ENCODE measurements around the gene HMCN1. TPM values are rescaled to one million over a fixed set of nuclear protein-coding genes. Genes with fewer than 3 reads are reported as not detected.

HMCN1 gene
- total and polyA plus RNA-seq, 4 donors: 10.6 to 20.0 (median 16.8) TPM

DNA sequence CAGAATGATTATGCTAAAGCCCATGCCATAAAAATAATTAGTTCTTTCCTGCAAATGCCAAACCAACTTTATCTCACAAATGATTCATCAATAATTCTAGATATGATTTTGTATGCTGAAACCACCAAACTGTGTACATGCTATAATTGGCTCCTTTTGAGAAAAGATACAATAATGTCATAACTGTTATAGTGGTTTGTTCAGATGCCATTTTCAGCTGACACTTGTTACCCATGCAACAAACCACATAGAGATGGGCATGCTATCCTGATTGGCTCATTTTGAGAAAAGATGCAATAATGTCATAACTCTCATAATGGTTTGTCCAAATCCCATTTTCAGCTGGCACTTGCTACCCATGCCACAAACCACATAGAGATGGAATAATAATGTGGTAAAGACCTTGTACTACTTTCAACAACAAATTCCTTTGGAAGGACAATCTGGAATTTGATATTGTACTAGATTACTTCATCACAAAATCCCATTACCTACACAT lies 357.1 kb downstream of the HMCN1 start:
- DNase-seq (ENCODE audit: low read depth in 4 of 6, low spot score in 6 of 6): no peak
- no peaks in the 10 kb centered on the region for H3K27me3 ChIP-seq (ENCODE audit: control insufficient read depth, insufficient read depth, low read length)
- no peaks in the 10 kb centered on the region for H3K4me1 ChIP-seq (ENCODE audit: control insufficient read depth, insufficient read depth, low read length)
- H3K9me3 ChIP-seq (ENCODE audit: control insufficient read depth, insufficient read depth, low read length): no peaks in the 10 kb centered on the region
- no peak overlapping the region for H3K27ac ChIP-seq (ENCODE audit: low read depth, low read length)
- H3K4me3 ChIP-seq (ENCODE audit: low read depth, low read length): no peak overlapping the region
- no peaks in the 10 kb centered on the region for H3K36me3 ChIP-seq (ENCODE audit: control insufficient read depth, insufficient read depth, low read length)

DNA sequence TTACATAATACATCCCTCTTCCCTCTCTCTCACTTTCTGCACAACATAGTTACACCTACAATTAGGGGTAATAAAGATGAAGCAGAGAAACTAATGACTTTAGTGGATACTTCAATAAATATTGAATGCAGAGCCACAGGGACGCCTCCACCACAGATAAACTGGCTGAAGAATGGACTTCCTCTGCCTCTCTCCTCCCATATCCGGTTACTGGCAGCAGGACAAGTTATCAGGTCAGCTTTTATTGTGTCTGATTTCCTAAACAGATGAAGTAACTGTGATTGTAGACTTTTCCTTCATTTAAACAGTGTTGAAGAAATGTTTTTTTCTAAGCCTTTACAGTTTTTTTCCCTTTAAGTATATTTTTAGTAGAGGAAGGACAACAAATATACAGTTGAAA lies 359.2 kb downstream of the HMCN1 start:
- DNase-seq (ENCODE audit: low read depth in 4 of 6, low spot score in 6 of 6): no peak
- Histone ChIP-seq H3K9me3 (ENCODE audit: control insufficient read depth, insufficient read depth, low read length) (no peaks in the 10 kb centered on the region), H3K4me1 (ENCODE audit: control insufficient read depth, insufficient read depth, low read length) (no peaks in the 10 kb centered on the region), H3K36me3 (ENCODE audit: control insufficient read depth, insufficient read depth, low read length) (no peaks in the 10 kb centered on the region), H3K4me3 (ENCODE audit: low read depth, low read length) (no peak overlapping the region), H3K27me3 (ENCODE audit: control insufficient read depth, insufficient read depth, low read length) (no peaks in the 10 kb centered on the region), H3K27ac (ENCODE audit: low read depth, low read length) (no peak overlapping the region)
- no CpG with 5 or more reads among the region's 2 CpGs for WGBS (ENCODE audit: insufficient coverage)

DNA sequence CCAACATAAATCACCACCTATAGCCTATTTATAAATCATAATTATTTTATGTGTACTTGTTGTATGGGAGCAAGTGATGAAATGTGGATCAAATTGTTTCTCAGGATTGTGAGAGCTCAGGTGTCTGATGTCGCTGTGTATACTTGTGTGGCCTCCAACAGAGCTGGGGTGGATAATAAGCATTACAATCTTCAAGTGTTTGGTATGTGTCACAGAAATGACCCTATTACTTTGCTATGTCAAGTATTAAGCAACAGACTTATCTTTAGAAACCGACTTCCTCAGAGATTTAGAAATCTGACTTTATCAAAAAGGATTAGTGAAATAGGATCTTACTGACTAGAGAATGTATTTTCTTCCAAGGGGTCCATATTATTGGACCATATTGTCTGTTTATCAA lies 360.0 kb downstream of the HMCN1 start:
- no peaks in the 10 kb centered on the region for H3K9me3 ChIP-seq (ENCODE audit: control insufficient read depth, insufficient read depth, low read length)
- no peak overlapping the region for H3K4me3 ChIP-seq (ENCODE audit: low read depth, low read length)
- no peak overlapping the region for H3K27ac ChIP-seq (ENCODE audit: low read depth, low read length)
- H3K36me3 ChIP-seq (ENCODE audit: control insufficient read depth, insufficient read depth, low read length): no peaks in the 10 kb centered on the region
- WGBS (ENCODE audit: insufficient coverage): 100% methylated on average over 1 of the region's 2 CpGs
- H3K27me3 ChIP-seq (ENCODE audit: control insufficient read depth, insufficient read depth, low read length): no peaks in the 10 kb centered on the region
- DNase-seq (ENCODE audit: low read depth in 4 of 6, low spot score in 6 of 6): no peak
- H3K4me1 ChIP-seq (ENCODE audit: control insufficient read depth, insufficient read depth, low read length): no peaks in the 10 kb centered on the region

- H3K4me1 ChIP-seq (ENCODE audit: control insufficient read depth, insufficient read depth, low read length): no peaks in the 10 kb centered on the region
- WGBS (ENCODE audit: insufficient coverage): no CpG with 5 or more reads among the region's 4 CpGs
- no peak overlapping the region for H3K4me3 ChIP-seq (ENCODE audit: low read depth, low read length)
- H3K27me3 ChIP-seq (ENCODE audit: control insufficient read depth, insufficient read depth, low read length): no peaks in the 10 kb centered on the region
- H3K9me3 ChIP-seq (ENCODE audit: control insufficient read depth, insufficient read depth, low read length): no peaks in the 10 kb centered on the region
- no peak overlapping the region for H3K27ac ChIP-seq (ENCODE audit: low read depth, low read length)
- no peaks in the 10 kb centered on the region for H3K36me3 ChIP-seq (ENCODE audit: control insufficient read depth, insufficient read depth, low read length)
- DNase-seq (ENCODE audit: low read depth in 4 of 6, low spot score in 6 of 6): peak in 1 of 6 donors; percentile 68
Measured at GRCh38 chr1:186099336-186100104, 365.3 kb downstream of the HMCN1 start.

- Histone ChIP-seq H3K4me3 (ENCODE audit: low read depth, low read length) (no peak overlapping the region), H3K27me3 (ENCODE audit: control insufficient read depth, insufficient read depth, low read length) (no peaks in the 10 kb centered on the region), H3K36me3 (ENCODE audit: control insufficient read depth, insufficient read depth, low read length) (no peaks in the 10 kb centered on the region), H3K4me1 (ENCODE audit: control insufficient read depth, insufficient read depth, low read length) (no peaks in the 10 kb centered on the region), H3K9me3 (ENCODE audit: control insufficient read depth, insufficient read depth, low read length) (no peaks in the 10 kb centered on the region), H3K27ac (ENCODE audit: low read depth, low read length) (no peak overlapping the region)
- WGBS (ENCODE audit: insufficient coverage): no CpG with 5 or more reads among the region's 1 CpG
- DNase-seq (ENCODE audit: low read depth in 4 of 6, low spot score in 6 of 6): no peak
Measured at GRCh38 chr1:186102107-186102506, 367.9 kb downstream of the HMCN1 start.

DNA sequence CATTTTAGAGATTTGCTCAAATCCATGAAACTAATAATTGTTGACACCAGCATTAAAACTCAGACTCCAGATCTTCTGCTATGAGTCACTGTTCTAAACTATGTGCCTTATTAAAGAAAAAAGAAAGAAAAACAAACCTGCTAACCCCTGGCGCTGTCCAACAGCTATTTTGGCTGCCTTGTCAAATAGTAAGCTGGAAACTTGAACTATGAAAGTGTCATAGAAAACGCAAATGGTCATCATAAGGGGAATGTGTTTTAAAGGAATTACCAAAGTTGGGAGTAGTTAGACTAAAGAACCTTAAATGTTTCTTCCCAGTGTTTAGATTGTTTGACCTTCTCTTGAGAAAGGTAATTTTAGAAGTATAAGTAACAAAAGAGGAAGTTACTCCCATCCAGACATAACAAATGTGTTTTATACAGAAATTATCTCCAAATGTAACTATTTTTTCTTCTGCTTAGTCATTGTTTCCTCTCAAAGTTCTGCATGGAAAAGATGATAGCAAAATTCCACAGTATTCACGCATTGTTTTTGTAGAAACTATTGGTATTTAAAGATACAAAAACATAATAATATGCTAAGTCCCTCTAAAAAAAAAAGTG lies 368.5 kb downstream of the HMCN1 start:
- Histone ChIP-seq H3K9me3 (ENCODE audit: control insufficient read depth, insufficient read depth, low read length) (no peaks in the 10 kb centered on the region), H3K4me3 (ENCODE audit: low read depth, low read length) (no peak overlapping the region), H3K27ac (ENCODE audit: low read depth, low read length) (no peak overlapping the region), H3K36me3 (ENCODE audit: control insufficient read depth, insufficient read depth, low read length) (no peaks in the 10 kb centered on the region), H3K4me1 (ENCODE audit: control insufficient read depth, insufficient read depth, low read length) (no peaks in the 10 kb centered on the region), H3K27me3 (ENCODE audit: control insufficient read depth, insufficient read depth, low read length) (no peaks in the 10 kb centered on the region)
- DNase-seq (ENCODE audit: low read depth in 4 of 6, low spot score in 6 of 6): peak in 1 of 6 donors; percentile 17
- WGBS (ENCODE audit: insufficient coverage): 92% methylated on average over 2 of the region's 3 CpGs

- WGBS (ENCODE audit: insufficient coverage): no CpG with 5 or more reads among the region's 1 CpG
- no peaks in the 10 kb centered on the region for H3K27me3 ChIP-seq (ENCODE audit: control insufficient read depth, insufficient read depth, low read length)
- H3K36me3 ChIP-seq (ENCODE audit: control insufficient read depth, insufficient read depth, low read length): no peaks in the 10 kb centered on the region
- no peaks in the 10 kb centered on the region for H3K9me3 ChIP-seq (ENCODE audit: control insufficient read depth, insufficient read depth, low read length)
- no peak overlapping the region for H3K4me3 ChIP-seq (ENCODE audit: low read depth, low read length)
- no peak for DNase-seq (ENCODE audit: low read depth in 4 of 6, low spot score in 6 of 6)
- no peak overlapping the region for H3K27ac ChIP-seq (ENCODE audit: low read depth, low read length)
- H3K4me1 ChIP-seq (ENCODE audit: control insufficient read depth, insufficient read depth, low read length): no peaks in the 10 kb centered on the region
Measured at GRCh38 chr1:186104459-186104858, 370.3 kb downstream of the HMCN1 start.

DNA sequence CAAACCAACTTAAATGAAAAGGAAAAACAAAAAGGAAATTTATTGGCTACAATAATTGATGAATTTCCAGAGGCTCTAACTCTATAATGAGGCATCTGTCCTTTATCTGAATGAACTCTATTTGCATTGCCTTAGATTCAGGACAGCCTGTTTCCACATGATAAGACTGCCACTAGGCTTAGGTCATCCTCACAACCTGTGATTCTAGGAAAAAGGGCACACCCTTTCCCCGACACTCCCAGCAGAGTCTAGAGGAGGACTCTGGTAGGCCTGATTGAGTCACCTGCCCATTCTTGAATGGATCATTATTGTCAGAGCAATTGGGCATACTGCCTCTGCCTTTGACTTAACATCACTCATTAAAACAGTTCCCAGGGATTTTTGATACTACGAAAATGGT lies 378.1 kb downstream of the HMCN1 start:
- DNase-seq (ENCODE audit: low read depth in 4 of 6, low spot score in 6 of 6): no peak
- Histone ChIP-seq H3K36me3 (ENCODE audit: control insufficient read depth, insufficient read depth, low read length) (no peaks in the 10 kb centered on the region), H3K27me3 (ENCODE audit: control insufficient read depth, insufficient read depth, low read length) (no peaks in the 10 kb centered on the region), H3K27ac (ENCODE audit: low read depth, low read length) (no peak overlapping the region), H3K9me3 (ENCODE audit: control insufficient read depth, insufficient read depth, low read length) (no peaks in the 10 kb centered on the region), H3K4me1 (ENCODE audit: control insufficient read depth, insufficient read depth, low read length) (no peaks in the 10 kb centered on the region), H3K4me3 (ENCODE audit: low read depth, low read length) (no peak overlapping the region)
- 88% methylated on average over 1 of the region's 2 CpGs for whole genome bisulfite sequencing (ENCODE audit: insufficient coverage)

DNA sequence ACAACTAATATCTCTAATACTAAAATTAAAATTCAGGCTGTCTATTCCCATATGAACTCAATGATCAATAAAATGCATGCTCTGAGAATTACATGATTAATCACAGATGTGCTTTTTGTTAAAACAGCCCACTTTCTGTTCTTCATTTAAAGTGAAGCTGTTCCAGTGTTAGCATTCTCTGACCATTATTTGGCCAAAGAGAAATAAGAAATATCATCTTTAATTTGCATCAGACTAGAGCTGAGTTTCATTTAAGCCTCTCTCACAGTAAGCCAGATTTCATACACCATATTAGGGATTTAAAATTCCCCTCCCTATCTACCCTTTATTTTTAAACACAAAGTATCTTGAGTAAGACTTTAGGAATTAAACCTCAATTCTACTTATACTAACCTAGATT lies 379.3 kb downstream of the HMCN1 start:
- Histone ChIP-seq H3K27me3 (ENCODE audit: control insufficient read depth, insufficient read depth, low read length) (no peaks in the 10 kb centered on the region), H3K9me3 (ENCODE audit: control insufficient read depth, insufficient read depth, low read length) (no peaks in the 10 kb centered on the region), H3K4me1 (ENCODE audit: control insufficient read depth, insufficient read depth, low read length) (no peaks in the 10 kb centered on the region), H3K36me3 (ENCODE audit: control insufficient read depth, insufficient read depth, low read length) (no peaks in the 10 kb centered on the region), H3K27ac (ENCODE audit: low read depth, low read length) (no peak overlapping the region), H3K4me3 (ENCODE audit: low read depth, low read length) (no peak overlapping the region)
- DNase-seq (ENCODE audit: low read depth in 4 of 6, low spot score in 6 of 6): no peak

GRCh38 chr1:186118724-186119123 lies 384.5 kb downstream of the HMCN1 start:
- DNase-seq (ENCODE audit: low read depth in 4 of 6, low spot score in 6 of 6): no peak
- Histone ChIP-seq H3K36me3 (ENCODE audit: control insufficient read depth, insufficient read depth, low read length) (no peaks in the 10 kb centered on the region), H3K4me1 (ENCODE audit: control insufficient read depth, insufficient read depth, low read length) (no peaks in the 10 kb centered on the region), H3K27me3 (ENCODE audit: control insufficient read depth, insufficient read depth, low read length) (no peaks in the 10 kb centered on the region), H3K9me3 (ENCODE audit: control insufficient read depth, insufficient read depth, low read length) (no peaks in the 10 kb centered on the region), H3K27ac (ENCODE audit: low read depth, low read length) (no peak overlapping the region), H3K4me3 (ENCODE audit: low read depth, low read length) (no peak overlapping the region)
- no CpG with 5 or more reads among the region's 1 CpG for WGBS (ENCODE audit: insufficient coverage)

Measured in spinal cord (tissue), 10 donors.